ENCODE data around the gene ZDHHC19. TPM values are rescaled to one million over a fixed set of nuclear protein-coding genes. Genes with fewer than 3 reads are reported as not detected.

Gene ZDHHC19
- total RNA-seq, 1 experiment from 2014 or later: not detected

DNA sequence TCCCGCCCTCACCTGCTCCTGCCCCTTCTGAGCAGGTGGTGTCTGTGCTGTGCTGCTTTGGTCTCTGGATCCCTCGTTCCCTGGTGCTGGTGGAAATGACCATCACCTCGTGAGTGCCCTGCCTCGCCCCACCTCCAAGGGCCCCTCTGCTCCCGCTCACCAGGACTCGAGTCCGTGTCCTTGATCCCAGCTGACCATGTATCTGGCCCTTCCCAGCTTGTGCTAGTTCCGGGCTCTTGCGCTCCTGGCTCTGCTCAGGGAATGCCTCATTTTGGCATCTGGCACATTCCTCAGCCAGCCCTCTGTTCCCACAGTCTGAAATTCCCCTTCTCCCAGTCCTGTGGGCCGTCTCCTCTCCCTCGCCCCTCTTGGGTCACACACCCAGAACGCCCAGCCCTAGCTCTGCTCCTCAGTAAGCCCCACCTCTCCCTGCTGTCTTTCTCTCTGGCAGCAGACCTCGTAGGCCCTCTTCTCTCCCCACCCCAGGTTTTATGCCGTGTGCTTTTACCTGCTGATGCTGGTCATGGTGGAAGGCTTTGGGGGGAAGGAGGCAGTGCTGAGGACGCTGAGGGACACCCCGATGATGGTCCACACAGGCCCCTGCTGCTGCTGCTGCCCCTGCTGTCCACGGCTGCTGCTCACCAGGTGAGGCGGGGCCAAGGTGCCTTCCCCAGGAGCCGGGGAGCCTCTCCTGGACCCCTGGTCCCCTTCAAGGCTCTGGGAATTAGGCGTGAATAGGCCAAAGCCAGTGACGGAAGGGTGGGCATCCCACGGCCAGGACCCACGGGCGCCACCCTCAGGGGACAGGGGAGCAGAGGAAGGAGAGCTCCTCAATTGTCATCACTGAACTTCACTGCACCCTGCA, 16.7 kb upstream of the ZDHHC19 start:
- POLR2A ChIA-PET: interaction anchor here (0.7 kb wide), 1 partner anchor 223 kb away, joined by 4 read pairs; no protein-coding TSS in a partner anchor
- TF ChIP-seq CTCF (IDR thresholded peaks at IDR 0.05; ENCODE audit: unreplicated experiment): no peak
- Mint-ChIP-seq H3K27ac (ENCODE audit: low read depth, unreplicated experiment) (no peak overlapping the region), H3K27me3 (ENCODE audit: insufficient read depth, unreplicated experiment) (no peaks in the 10 kb centered on the region), H3K4me1 (ENCODE audit: insufficient read depth, unreplicated experiment) (peaks cover 5% of the 10 kb centered on the region), H3K36me3 (ENCODE audit: insufficient read depth, unreplicated experiment) (no peaks in the 10 kb centered on the region), H3K9me3 (ENCODE audit: unreplicated experiment) (no peaks in the 10 kb centered on the region), H3K4me3 (ENCODE audit: unreplicated experiment) (no peak overlapping the region)
- CTCF ChIA-PET: interaction anchor here (1.1 kb wide), 1 partner anchor 154 kb away, joined by 5 read pairs; no protein-coding TSS in a partner anchor
- BruUV-seq (replicated peaks): no TSS peak
- DNase-seq (ENCODE audit: unreplicated experiment): no peak
- intact Hi-C loops (cut with micrococcal nuclease): no loop called here

DNA sequence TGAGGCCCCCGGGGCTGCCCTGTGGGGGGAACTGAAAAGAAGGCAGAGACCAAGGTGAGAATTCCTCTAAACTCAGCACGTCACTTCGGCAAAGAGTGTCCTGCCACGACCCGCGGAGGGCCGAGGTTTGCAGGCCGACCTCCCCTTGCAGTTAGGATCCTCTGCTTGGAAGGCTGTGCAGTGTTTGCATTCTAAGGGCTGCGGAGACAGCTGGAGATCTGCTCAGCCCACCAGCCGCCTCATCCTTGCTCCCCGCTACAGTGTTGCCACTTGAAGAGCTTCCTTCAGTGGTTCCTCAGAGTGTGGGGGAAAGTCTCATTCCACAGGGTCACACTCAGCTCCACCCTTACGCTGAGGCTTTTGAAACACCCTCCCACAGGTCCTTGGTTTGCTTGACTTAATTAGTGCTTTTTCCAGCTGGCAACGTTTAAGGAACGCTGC, 15.9 kb upstream of the ZDHHC19 start:
- TF ChIP-seq CTCF (IDR thresholded peaks at IDR 0.05; ENCODE audit: unreplicated experiment): no peak
- no peak overlapping the region for H3K27ac Mint-ChIP-seq (ENCODE audit: low read depth, unreplicated experiment)
- H3K4me1 Mint-ChIP-seq (ENCODE audit: insufficient read depth, unreplicated experiment): peaks cover 5% of the 10 kb centered on the region
- CTCF ChIA-PET: interaction anchor here (1.1 kb wide), 1 partner anchor 153 kb away, joined by 5 read pairs; no protein-coding TSS in a partner anchor
- H3K9me3 Mint-ChIP-seq (ENCODE audit: unreplicated experiment): no peaks in the 10 kb centered on the region
- DNase-seq (ENCODE audit: unreplicated experiment): no peak
- POLR2A ChIA-PET: no interaction called here
- H3K4me3 Mint-ChIP-seq (ENCODE audit: unreplicated experiment): no peak overlapping the region
- intact Hi-C loops (cut with micrococcal nuclease): no loop called here
- no TSS peak for BruUV-seq (replicated peaks)
- H3K27me3 Mint-ChIP-seq (ENCODE audit: insufficient read depth, unreplicated experiment): no peaks in the 10 kb centered on the region
- H3K36me3 Mint-ChIP-seq (ENCODE audit: insufficient read depth, unreplicated experiment): no peaks in the 10 kb centered on the region

- TF ChIP-seq CTCF (IDR thresholded peaks at IDR 0.05; ENCODE audit: unreplicated experiment): no peak
- H3K9me3 Mint-ChIP-seq (ENCODE audit: unreplicated experiment): no peaks in the 10 kb centered on the region
- H3K36me3 Mint-ChIP-seq (ENCODE audit: insufficient read depth, unreplicated experiment): no peaks in the 10 kb centered on the region
- intact Hi-C loops (cut with micrococcal nuclease): no loop called here
- CTCF ChIA-PET: no interaction called here
- H3K4me1 Mint-ChIP-seq (ENCODE audit: insufficient read depth, unreplicated experiment): peaks cover 5% of the 10 kb centered on the region
- no peaks in the 10 kb centered on the region for H3K27me3 Mint-ChIP-seq (ENCODE audit: insufficient read depth, unreplicated experiment)
- no peak overlapping the region for H3K4me3 Mint-ChIP-seq (ENCODE audit: unreplicated experiment)
- no TSS peak for BruUV-seq (replicated peaks)
- POLR2A ChIA-PET: no interaction called here
- H3K27ac Mint-ChIP-seq (ENCODE audit: low read depth, unreplicated experiment): no peak overlapping the region
- DNase-seq (ENCODE audit: unreplicated experiment): no peak
These were observed 14.7 kb upstream of the ZDHHC19 start for GRCh38 chr3:196225763-196226364.

DNA sequence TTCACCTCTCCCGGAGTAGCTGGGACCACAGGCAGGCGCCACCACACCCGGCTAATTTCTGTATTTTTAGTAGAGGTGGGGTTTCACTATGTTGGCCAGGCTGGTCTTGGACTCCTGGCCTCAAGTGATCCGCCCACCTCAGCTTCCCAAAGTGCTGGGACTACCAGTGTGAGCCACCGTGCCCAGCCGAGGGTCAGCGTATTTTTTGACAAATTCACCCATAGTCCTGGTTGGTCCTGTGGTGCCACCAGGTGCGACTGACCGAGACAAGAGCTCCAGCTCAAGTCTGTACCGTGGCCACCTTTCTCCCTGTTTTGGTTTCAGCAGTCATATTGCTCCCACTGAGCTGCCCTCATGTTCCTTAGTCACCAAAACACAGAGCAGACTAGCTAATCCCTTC, 13.9 kb upstream of the ZDHHC19 start:
- intact Hi-C loops (cut with micrococcal nuclease): no loop called here

More for the DNA sequence above, 13.9 kb upstream of the ZDHHC19 start:
- no peaks in the 10 kb centered on the region for H3K36me3 Mint-ChIP-seq (ENCODE audit: insufficient read depth, unreplicated experiment)
- H3K27ac Mint-ChIP-seq (ENCODE audit: low read depth, unreplicated experiment): no peak overlapping the region
- H3K9me3 Mint-ChIP-seq (ENCODE audit: unreplicated experiment): no peaks in the 10 kb centered on the region
- no peaks in the 10 kb centered on the region for H3K27me3 Mint-ChIP-seq (ENCODE audit: insufficient read depth, unreplicated experiment)
- DNase-seq (ENCODE audit: unreplicated experiment): no peak
- BruUV-seq (replicated peaks): no TSS peak
- ChIA-PET POLR2A (no interaction called here), CTCF (no interaction called here)
- peaks cover under 1% of the 10 kb centered on the region for H3K4me1 Mint-ChIP-seq (ENCODE audit: insufficient read depth, unreplicated experiment)
- TF ChIP-seq CTCF (IDR thresholded peaks at IDR 0.05; ENCODE audit: unreplicated experiment): no peak
- H3K4me3 Mint-ChIP-seq (ENCODE audit: unreplicated experiment): no peak overlapping the region
